Activated T-cell treated with anti-CD3 and anti-CD28 coated beads for 48 hours (primary cell): ENCODE results near the gene ZBTB49.
"Not testable (repeated sequence)": the region's sequence is repeated elsewhere in the genome, so short reads cannot be mapped to it uniquely, and the experiment has no call there.

Source experiments
- DNase-seq: peaks from one replicate; pipeline ENCODE4 v3.0.0-alpha.2; 2020; ENCODE audit warnings: low read depth

The ZBTB49 gene, protein sequence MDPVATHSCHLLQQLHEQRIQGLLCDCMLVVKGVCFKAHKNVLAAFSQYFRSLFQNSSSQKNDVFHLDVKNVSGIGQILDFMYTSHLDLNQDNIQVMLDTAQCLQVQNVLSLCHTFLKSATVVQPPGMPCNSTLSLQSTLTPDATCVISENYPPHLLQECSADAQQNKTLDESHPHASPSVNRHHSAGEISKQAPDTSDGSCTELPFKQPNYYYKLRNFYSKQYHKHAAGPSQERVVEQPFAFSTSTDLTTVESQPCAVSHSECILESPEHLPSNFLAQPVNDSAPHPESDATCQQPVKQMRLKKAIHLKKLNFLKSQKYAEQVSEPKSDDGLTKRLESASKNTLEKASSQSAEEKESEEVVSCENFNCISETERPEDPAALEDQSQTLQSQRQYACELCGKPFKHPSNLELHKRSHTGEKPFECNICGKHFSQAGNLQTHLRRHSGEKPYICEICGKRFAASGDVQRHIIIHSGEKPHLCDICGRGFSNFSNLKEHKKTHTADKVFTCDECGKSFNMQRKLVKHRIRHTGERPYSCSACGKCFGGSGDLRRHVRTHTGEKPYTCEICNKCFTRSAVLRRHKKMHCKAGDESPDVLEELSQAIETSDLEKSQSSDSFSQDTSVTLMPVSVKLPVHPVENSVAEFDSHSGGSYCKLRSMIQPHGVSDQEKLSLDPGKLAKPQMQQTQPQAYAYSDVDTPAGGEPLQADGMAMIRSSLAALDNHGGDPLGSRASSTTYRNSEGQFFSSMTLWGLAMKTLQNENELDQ

DNA sequence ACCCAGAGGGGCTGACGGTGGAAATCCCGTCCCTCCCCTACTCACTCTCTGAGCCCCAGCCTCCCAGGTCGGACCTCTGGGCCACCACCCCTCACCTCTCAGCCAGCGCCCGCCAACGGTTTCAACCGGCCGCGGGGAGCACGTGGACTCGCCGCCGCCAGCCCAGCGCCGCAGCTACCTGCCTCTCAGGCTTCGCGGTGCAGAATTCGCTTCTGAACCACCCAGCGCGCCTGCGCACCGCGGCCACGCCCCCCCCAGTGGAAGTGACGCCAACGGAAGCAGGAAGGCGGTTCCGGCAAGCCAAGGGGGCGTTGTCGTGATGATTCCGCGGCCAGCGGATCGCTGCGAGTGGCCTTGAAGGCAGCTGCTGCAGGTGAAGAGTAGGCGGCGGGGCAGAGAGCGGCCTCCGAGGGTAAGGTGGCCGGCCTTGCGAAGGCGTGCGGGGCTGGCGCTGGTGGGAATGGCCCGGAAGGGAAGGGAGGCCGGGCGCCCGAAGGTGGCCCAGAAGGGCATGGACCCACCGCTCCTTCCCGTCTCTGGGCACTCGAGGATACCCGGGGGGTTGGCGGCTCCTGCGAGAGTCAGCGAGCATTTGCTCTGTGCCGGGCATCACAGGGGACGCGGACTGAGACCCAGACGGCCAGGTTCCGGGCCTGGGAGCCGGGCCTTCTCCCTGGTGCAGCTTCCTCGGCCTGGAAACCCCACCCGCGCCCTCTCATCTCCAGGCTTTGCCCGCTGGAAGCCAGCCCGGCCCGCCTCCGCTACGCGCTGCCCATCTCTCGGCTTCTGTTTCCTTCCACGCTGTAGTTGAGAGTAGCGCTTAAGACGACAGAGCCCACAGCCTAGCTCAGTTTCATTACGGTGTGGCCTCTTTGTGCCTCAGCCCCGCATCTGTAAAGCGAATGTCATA is at the start of gene ZBTB49, which contains the start of gene LYAR:
TSS of gene ZBTB49 (plus strand) at position 311 of the 910 bp plus-strand sequence. CDS start 9,695 bp downstream, outside the sequence.
TSS of gene LYAR (minus strand) at position 214 of the 910 bp plus-strand sequence. CDS start 6,412 bp downstream, outside the sequence.
- DNase-seq, result peak; percentile 95

DNA sequence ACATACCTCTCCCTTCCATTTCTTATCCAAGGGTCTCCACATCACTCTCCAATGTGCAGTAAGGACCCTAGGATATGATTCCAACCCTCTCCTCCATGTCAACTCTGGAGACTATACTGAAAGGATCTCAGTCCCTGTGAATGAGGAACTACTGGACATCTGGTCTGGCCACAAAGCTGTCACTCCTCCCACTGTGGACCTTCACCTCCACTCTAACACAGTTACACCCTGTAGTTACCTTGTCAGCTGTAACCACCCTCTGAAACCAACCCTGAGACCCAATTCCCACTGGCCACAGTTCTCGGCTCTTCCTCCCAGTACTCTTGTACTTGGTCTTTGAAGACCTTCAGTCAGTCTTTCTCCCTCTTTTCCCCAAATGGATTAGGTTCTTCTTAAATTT is 44.9 kb upstream of the ZBTB49 start:
- DNase-seq, result no peak

DNA sequence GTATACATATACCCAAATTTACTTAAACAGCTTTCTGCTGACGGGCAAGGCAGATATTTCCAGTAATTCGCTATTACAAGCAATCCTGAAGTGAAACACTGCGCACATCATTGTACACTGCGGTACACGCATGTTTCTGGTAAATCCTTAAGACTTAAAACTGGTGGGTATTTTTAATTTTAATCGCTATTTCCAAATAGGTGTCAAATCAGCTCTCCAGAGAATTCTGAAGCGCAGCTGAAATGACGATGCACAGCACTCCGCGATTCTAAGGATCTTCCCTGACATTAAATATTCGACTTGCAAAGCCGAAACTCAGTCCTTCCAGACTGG is 42.4 kb upstream of the ZBTB49 start:
- no peak for DNase-seq

DNA sequence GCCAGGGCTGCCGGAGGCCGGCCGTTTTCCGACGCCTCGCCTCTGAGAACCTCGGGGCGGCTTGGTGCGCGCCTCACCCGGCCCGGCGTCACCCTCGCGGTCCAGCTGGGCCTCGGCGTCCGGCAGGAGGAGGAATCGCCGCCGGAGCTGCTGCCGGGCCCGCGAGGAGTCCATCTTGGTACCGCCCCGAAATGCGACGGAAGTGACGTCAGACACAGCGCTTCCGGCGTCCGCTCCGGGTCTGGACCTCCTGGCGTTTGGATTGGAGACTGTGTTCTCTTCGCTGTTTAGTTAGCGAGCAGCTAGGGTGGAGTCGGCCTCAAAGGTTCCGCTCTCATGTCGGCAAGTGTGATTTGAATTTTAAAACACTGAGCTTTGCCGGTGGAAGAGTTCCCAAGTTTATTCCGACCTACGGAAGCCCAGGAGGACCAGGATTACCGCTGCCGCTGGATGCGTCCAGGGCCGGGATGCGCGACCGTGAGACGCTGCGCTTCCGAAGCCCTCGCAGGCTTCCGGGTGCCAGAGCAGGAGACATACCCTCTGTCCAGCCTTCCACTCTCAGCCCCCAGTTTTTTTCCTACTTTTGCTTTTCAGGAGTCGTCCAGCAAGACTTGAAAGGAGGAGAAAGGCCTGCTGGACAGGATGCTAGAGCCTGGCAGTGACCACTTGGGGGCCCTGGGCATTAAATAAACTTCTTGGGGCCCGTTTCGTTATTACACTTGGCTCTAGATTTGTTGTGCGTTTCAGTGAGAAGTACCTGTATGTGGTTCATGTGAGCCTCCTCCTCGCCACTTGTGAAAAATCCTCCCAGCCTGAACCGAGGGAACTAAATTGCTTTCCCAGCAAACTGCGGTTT is 41.8 kb upstream of the ZBTB49 start, which contains the start of gene TMEM128:
TSS of gene TMEM128 (minus strand) at position 195 of the 856 bp plus-strand sequence. CDS start at position 174, 21 bp downstream.
- peak; percentile 87 for DNase-seq

DNA sequence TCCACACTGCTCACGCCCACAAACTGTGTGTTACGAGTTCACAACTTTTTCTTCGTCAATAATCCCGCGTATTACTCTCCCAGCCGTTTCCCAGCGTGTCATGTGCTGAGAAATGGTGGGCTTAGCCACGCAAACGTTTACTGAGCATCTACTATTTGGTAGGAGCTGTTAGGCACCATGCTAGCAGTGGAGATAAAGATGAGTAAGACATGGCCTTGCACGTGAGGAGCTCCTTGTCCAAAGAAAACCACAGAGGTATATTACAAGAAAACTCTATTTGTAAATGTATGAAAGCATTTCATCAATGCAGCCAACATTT is 41.2 kb upstream of the ZBTB49 start:
- no peak for DNase-seq

DNA sequence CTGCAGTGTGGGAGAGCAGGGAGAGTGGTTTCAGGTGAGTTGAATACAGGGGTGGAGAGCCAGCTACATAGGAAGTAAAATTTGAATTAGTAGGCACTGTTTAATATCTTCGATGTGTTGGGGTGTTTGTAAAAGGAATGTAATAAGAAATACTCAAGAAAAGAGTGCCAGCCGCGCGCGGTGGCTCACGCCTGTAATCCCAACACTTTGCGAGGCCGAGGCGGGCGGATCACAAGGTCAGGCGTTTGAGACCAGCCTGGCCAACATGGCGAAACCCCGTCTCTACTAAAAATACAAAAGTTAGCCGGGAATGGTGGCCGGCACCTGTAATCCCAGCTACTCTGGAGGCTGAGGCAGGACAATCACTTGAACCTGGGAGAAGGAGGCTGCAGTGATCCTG is 40.7 kb upstream of the ZBTB49 start:
- DNase-seq, result not testable (repeated sequence)

DNA sequence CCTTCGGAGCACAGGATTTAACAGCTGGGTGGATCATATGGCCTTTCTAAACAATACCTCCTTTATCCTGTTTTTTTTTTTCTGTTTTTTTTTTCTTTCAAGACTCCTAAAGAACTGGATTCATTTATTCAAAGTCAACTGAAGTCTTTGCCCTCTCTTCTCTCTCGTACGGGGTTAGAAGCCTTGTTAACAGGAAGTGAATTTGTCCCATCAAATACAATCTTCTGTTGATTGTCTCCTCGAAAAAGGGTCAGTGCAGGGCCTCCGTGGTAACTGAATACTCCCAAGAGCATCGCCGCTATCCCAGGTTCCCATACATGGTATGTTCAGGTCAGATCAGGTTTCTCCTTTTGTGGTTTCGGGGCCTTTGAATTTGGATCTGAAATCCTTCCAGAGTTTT is 40.2 kb upstream of the ZBTB49 start:
- DNase-seq, result no peak

DNA sequence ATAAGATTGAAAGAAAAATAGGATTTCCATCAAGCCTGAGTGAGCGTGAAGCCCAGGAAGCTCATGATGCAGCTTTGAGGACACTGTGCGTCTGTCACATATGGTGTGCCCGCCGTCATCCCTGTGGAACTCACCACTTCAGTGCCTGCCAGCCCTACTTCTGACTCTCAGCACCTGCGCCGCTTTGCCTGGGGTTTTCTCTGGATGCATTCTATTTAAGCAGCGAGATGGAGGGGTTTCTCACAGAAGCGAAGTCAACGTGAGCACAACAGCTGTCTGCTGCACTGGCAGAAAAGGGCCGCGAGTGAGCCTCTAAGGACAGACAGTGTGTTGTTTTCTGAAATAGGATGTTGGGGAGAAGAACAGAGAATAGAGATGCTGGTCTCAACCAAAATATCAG is 35.9 kb upstream of the ZBTB49 start:
- DNase-seq, result no peak

DNA sequence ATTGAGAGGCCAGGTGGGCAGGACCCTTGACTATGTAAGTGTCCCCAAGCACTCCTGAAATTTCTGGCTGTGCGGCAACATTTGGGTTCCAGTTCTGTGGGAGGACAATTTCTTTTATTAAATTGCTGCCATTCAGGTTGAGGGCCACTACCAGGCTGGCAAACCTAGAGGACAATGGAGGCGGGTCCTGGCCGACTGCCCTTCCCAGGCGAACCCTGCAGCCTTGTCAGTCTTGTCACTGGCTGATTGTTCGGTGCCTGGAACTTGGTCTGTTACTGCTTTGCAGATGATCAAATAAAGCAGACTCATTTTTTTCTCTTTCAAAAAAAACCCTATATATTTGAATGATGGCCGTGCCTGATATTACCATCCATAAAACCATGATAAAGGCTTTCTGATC is 35.4 kb upstream of the ZBTB49 start:
- DNase-seq, result no peak

DNA sequence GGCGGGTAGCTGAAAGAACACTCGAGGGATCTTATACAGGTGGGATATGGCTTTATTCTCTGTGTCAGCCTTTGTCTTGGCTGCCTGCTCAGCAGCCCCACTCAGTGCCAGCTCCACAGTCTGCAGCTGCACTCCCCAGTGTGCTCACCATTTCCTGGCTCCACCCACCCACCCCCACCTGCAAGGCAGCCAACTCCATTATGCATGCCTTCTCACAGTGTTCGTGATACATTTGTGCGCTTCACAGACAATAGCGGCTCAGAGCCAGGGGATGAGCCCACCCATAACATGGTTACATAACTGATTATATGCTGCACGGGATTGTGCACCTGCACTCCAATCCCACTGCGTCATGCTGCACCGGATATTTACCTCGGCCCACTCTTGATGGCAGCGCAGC is 33.3 kb upstream of the ZBTB49 start:
- DNase-seq, result no peak

DNA sequence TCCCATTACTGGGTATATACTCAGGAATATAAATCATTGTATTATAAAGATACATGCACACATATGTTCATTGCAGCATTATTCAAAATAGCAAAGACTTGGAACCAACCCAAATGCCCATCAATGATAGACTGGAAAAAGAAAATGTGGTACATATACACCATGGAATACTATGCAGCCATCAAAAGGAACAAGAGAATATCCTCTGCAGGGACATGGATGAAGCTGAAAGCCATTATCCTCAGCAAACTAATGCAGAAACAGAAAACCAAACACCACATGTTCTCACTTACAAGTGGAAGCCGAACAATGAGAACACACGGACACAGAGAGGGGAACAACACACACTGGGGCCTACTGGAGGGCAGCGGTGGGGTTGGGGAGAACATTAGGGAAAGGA is 32.3 kb upstream of the ZBTB49 start:
- not testable (repeated sequence) for DNase-seq

DNA sequence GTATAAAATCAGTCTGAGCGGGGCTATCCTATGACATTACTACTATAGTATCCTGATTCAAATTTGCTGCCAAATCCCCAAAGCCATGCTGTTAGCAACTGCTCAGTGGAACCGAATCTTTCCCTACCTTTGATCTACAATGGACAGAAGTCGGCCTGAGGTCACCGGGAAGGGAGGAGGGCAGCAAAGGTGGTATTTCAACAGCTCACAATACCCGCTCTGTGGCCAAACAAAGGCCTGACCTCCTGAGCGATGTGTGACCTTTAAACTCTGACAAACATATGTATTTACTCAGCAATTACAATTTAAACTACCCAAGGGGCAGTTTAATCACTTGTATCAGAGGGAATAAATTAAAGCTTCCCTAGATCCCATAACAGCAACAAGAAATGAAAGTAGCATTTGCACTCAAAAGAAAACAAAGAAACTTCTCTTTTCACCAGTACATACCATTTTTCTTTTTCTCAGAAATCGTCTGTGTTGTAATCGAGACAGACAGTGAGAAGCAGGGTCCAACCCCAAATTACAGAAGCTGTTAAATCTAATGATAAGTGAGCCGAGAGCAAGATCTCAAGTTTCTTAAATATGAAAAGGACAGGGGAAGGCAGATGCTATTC is 30.5 kb upstream of the ZBTB49 start:
- DNase-seq, result no peak

DNA sequence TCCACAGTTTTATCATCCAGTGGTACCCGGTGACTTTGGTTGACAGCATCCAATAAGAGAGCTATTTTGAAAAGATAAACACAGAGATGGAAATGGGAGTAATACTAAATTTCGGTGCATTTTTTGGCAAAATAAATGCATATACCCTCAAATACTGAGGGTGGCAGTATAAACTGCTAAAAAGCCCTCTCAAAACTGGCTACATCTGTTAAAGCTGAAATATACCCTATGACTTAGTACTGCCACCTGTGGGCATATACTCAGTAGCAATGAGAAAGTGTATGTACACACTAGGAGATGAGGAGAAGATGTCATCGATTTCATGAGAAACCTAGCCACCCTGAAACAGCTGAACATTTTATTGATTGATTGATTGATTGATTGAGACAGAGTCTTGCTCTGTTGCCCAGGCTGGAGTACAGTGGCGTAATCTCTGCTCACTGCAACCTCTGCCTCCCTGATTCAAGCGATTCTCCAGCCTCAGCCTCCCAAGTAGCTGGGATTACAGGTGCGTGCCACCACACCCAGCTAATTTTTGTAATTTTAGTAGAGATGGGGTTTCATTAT is 29.8 kb upstream of the ZBTB49 start:
- no peak for DNase-seq

DNA sequence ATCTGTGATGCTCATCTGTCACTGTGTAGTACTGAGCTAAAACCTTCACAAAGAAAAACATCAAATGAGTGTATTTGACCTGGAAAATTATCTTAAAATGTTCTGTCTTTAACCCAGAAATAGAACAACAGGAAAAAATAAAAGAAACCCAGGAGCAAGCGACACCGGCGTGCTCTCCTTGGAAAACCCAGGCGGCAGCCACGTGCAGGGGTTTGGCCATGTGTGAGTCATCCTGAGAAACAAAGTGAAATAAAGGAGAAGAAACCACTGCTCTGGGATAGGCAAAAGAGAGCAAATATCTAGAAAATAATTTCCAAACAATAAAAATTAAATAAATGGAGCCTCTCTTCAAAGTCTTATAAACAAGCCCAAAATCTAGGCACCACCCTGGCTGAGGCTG is 22.1 kb upstream of the ZBTB49 start:
- DNase-seq, result no peak

DNA sequence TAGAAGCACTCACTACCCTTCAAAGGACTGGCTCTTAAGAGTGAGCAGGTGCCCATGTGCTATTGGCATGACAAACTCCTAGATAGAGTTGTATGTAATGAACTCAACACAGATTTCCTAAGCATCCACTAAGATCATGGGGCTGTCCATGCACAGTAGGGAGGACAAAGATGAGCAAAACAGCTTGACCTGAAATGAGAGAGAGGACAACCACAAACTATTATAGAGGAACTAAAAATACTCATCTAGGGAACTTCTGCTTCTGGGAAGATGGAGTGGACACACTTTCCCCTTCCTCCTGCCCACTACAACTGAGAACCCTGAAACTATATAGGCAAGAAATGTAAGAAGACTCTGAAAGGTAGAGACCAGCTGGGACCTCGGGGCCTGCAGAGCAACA is 21.3 kb upstream of the ZBTB49 start:
- DNase-seq, result no peak

DNA sequence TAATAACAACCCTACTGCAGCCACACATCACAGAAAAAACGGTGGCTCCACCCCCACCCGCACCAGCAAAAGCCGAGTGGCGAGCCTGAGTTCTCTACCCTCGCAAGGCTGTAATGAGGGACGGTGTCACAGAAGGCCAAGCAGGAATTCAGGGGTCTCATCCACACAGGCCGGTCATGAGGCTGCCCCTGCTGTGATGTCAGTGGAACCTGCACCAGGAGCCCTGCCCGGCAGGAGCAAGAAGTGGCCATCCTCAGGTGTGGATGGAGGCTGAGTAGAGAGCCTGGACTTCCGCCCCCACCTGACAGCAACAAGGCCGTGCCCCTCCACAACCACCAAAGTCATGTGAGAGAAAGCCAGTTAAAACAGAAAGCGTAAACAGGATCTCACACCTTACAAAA is 20.7 kb upstream of the ZBTB49 start:
- DNase-seq, result no peak

DNA sequence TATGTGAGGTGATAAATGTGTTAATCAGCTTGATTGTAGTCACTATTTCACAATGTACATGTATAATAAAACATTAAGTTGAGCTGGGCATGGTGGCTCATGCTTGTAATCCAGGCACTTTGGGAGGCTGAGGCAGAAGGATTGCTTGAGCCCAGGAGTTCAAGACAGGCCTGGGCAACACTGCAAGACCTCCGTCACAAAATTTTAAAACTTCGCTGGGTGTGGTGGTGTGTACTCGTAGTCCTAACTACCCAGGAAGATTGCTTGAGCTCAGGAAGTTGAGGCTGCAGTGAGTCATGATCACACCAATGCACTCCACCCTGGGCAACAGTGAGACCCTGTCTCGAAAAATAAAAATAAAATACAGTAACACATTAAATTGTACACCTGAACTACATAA is 20.2 kb upstream of the ZBTB49 start:
- no peak for DNase-seq

DNA sequence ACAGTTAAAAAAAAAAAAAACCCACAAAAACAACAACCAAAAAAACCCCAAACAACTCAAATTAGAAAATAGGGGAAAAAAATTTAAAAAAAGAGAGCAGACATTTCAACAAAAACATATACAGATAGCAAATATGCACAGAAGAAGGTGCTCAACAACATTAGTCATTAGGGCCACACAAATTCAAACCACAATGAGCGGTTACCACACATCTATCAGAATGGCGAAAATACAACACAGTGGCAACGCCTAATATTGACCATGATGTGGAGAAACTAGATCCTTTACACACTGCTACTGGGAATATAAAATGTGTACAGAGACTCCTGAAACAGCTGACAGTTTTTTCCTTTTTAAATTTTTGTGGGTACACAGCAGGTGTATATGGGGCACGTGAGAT is 19.5 kb upstream of the ZBTB49 start:
- no peak for DNase-seq

DNA sequence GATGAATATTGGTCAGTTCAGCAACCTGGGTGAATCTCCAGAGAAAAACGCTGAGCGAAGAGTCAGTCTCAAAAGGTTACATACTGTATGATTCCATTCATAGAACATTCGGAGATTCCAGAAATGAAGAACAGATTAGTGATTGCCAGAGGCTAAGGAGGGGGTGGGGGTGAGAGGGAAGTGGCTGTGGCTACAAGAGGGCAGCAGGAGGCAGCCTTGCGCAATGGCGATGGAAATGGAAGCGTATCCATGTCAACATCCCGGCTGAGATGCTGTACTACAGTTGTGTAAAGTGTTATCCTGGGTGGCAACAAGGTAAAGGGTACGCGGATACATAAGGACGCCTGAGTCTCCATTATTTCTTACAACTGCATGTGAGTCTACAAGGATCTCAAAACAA is 18.1 kb upstream of the ZBTB49 start:
- DNase-seq, result no peak

DNA sequence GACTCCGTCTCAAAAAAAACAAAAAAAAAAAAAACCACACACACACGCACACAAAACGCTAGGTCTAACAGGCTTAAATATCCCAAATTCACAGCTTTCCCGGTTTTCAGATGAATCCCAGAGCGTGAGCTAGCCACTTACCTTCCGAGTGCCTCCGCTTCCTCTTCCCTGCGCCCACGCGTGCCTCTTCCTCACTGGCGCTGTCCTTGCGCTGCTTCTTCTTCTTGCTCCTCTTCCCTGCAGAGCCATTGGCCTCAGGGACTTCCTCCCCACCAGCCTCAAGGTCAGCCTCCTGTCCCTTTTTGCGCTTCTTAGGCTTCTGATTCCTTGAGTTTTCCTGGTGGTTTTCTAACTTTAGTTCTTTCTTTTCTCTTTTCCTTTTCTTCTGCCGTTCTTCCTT is 15.8 kb upstream of the ZBTB49 start:
- no peak for DNase-seq

DNA sequence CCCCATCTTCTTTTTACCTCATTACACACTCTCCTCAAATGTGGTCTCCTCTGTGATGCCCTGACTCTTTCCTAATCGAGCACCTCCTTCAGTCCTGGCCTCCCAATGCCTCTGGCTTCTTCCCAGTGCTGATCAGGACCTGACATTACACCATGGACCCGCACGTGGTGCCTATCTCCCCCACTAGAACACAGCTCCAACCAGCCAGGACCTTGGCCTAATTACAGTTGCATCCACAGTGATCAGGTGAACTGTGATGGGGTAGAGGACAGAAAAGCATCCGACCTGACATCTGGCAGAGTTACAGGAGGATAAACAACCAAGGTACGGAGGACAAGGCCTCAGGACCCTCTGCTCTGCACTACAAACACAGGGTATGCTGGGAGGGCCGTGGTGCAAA is 12.5 kb upstream of the ZBTB49 start:
- DNase-seq, result no peak
